ENCODE measurements around the gene STRBP. TPM values are rescaled to one million over a fixed set of nuclear protein-coding genes. Genes with fewer than 3 reads are reported as not detected.

STRBP gene
- total and polyA plus RNA-seq, 2 of the 8 experiments (the other 6 are each of a cell fraction or from before 2014, with no cell fraction given) = 29.7 to 105 TPM

- no peak for FAIRE-seq
- no peak overlapping the region for H4K5ac ChIP-seq (ENCODE audit: insufficient read length, low read depth, low read length)
- H3K9ac ChIP-seq (replicated peaks in 1 of 4; ENCODE audit: extremely low read depth in 1 of 4, low read depth in 3 of 4, low read length in 3 of 4) = no peak overlapping the region
- H3K79me1 ChIP-seq (ENCODE audit: low read depth, low read length) = no peaks in the 10 kb centered on the region
- H2BK20ac ChIP-seq (ENCODE audit: low read length) = no peak overlapping the region
- H3K9me3 ChIP-seq (ENCODE audit: insufficient read depth in 2 of 2, low read depth in 1 of 2, low read length in 1 of 2) = no peaks in the 10 kb centered on the region
- H2BK5ac ChIP-seq (ENCODE audit: low read depth, low read length) = no peak overlapping the region
- no peak overlapping the region for H2BK15ac ChIP-seq (ENCODE audit: low read length)
- no peaks in the 10 kb centered on the region for H3K79me2 ChIP-seq (ENCODE audit: control insufficient read depth in 1 of 2, insufficient read depth in 2 of 2, low read length in 2 of 2)
- ChIA-PET POLR2A (ENCODE audit: partially characterized antibody) (interaction anchor here (1.3 kb wide), 1 partner anchor 34 kb away, joined by 3 read pairs; no protein-coding TSS in a partner anchor), CTCF (ENCODE audit: partially characterized antibody) (interaction anchor here (0.8 kb wide), 1 partner anchor 69 kb away, joined by 3 read pairs; no protein-coding TSS in a partner anchor)
- no peak overlapping the region for H3K23ac ChIP-seq (ENCODE audit: insufficient read length)
- H2AK5ac ChIP-seq (ENCODE audit: low read depth, low read length) = no peak overlapping the region
- H4K20me1 ChIP-seq (replicated peaks in 1 of 2; ENCODE audit: control insufficient read depth in 1 of 2, insufficient read depth in 2 of 2, low read length in 2 of 2) = peaks cover 0 to 2% of the 10 kb centered on the region in 2 experiments
- no peaks in the 10 kb centered on the region for H3K23me2 ChIP-seq (ENCODE audit: low read depth, low read length)
- H3K4me1 ChIP-seq (replicated peaks in 1 of 4; ENCODE audit: control insufficient read depth in 3 of 4, insufficient read depth in 4 of 4, low read length in 3 of 4) = no peaks in the 10 kb centered on the region
- no peak for DNase-seq (ENCODE audit: low read depth in 1 of 2, low spot score in 2 of 2)
- H4K91ac ChIP-seq (replicated peaks; ENCODE audit: insufficient read length, low read length) = no peak overlapping the region
- peaks cover 0 to 38% (median 25%) of the 10 kb centered on the region in 4 experiments; a peak in 5 of 8 replicates for H3K36me3 ChIP-seq (ENCODE audit: control insufficient read depth in 2 of 4, insufficient read depth in 4 of 4, low read length in 3 of 4)
- no peak overlapping the region for H2BK120ac ChIP-seq (replicated peaks; ENCODE audit: low read depth, low read length)
- H3K27ac ChIP-seq (ENCODE audit: low read depth, low read length) = no peak overlapping the region
- no peak overlapping the region for H2AFZ ChIP-seq (ENCODE audit: low read length)
- 90 to 100% methylated on average over 1 to 6 of the region's 6 CpGs for WGBS, 2 experiments (ENCODE audit: extremely low coverage in 1 of 2, insufficient coverage in 1 of 2, insufficient read length in 1 of 2, insufficient replicate concordance in 2 of 2, low coverage in 1 of 2, low lambda C conversion rate in 2 of 2, missing lambda C conversion rate in 1 of 2)
- H3K56ac ChIP-seq (replicated peaks; ENCODE audit: insufficient read length, low read depth, low read length) = no peak overlapping the region
- H3K4me3 ChIP-seq (ENCODE audit: extremely low read depth in 1 of 4, insufficient read depth in 2 of 4, low read depth in 3 of 4, low read length in 4 of 4) = no peak overlapping the region
- no peak overlapping the region for H3K14ac ChIP-seq (ENCODE audit: insufficient read length)
- H3K4me2 ChIP-seq (ENCODE audit: insufficient read depth in 1 of 2, low read depth in 2 of 2, low read length in 2 of 2) = no peak overlapping the region
- no peak overlapping the region for H3K4ac ChIP-seq (replicated peaks; ENCODE audit: insufficient read length, low read depth, low read length)
- H4K8ac ChIP-seq (ENCODE audit: extremely low read depth, insufficient read depth, low read length) = no peak overlapping the region
- no peak overlapping the region for H2BK12ac ChIP-seq (ENCODE audit: low read depth, low read length)
- no peak overlapping the region for H3K18ac ChIP-seq (ENCODE audit: extremely low read depth, low read length)
- H3K27me3 ChIP-seq (replicated peaks in 1 of 4; ENCODE audit: control insufficient read depth in 3 of 4, extremely low read depth in 1 of 4, insufficient read depth in 3 of 4, low read length in 3 of 4) = no peaks in the 10 kb centered on the region
- TF ChIP-seq SIN3A (conservative IDR thresholded peaks at IDR 0.05 in 1 of 2, IDR thresholded peaks at IDR 0.05 in 1 of 2; ENCODE audit: low read depth in 1 of 2, low read length in 2 of 2) (no peak), JUN (IDR thresholded peaks at IDR 0.05; ENCODE audit: low read depth, low read length) (no peak), KDM4A (IDR thresholded peaks at IDR 0.05; ENCODE audit: low read depth, low read length, severe bottlenecking) (no peak), CBX8 (IDR thresholded peaks at IDR 0.05; ENCODE audit: borderline replicate concordance, low read depth, low read length) (no peak), RNF2 (IDR thresholded peaks at IDR 0.05; ENCODE audit: borderline replicate concordance, low read depth, low read length, missing control alignments, poor library complexity, severe bottlenecking) (no peak), PHF8 (conservative IDR thresholded peaks at IDR 0.05; ENCODE audit: low read depth, low read length) (no peak), FOSL1 (IDR thresholded peaks at IDR 0.05; ENCODE audit: insufficient read depth, low read depth, low read length) (no peak), YY1 (IDR thresholded peaks at IDR 0.05; ENCODE audit: low read depth, low read length) (no peak), USF2 (IDR thresholded peaks at IDR 0.05; ENCODE audit: low read length) (no peak), MAFK (IDR thresholded peaks at IDR 0.05; ENCODE audit: low read depth, low read length) (no peak), NRF1 (IDR thresholded peaks at IDR 0.05; ENCODE audit: low read depth, low read length) (no peak), EP300 (IDR thresholded peaks at IDR 0.05; ENCODE audit: borderline replicate concordance in 1 of 2, low read depth in 2 of 2, low read length in 2 of 2) (no peak)
Observed at GRCh38 chr9:123132696-123133095, 135.7 kb downstream of the STRBP start.

Measured in H1 (cell line).